ENCODE measurements around the gene BRD1. TPM values are rescaled to one million over a fixed set of nuclear protein-coding genes. Genes with fewer than 3 reads are reported as not detected.
"Not testable (repeated sequence)": the region's sequence is repeated elsewhere in the genome, so short reads cannot be mapped to it uniquely, and the experiment has no call there.

Gene BRD1
- total RNA-seq, 1 experiment from 2014 or later, result 11.6 TPM

GRCh38 chr22:49785046-49785521, 42.6 kb downstream of the BRD1 start:
- DNase-seq (ENCODE audit: low read depth), result no peak

- DNase-seq (ENCODE audit: low read depth), result no peak
These were observed 43.1 kb downstream of the BRD1 start for GRCh38 chr22:49784630-49784971.

GRCh38 chr22:49783926-49784629, 43.6 kb downstream of the BRD1 start:
- no peak for DNase-seq (ENCODE audit: low read depth)

- DNase-seq (ENCODE audit: low read depth), result no peak
These were observed 44.5 kb downstream of the BRD1 start for GRCh38 chr22:49783036-49783746.

GRCh38 chr22:49781886-49782285, 45.8 kb downstream of the BRD1 start:
- DNase-seq (ENCODE audit: low read depth), result not testable (repeated sequence)

GRCh38 chr22:49781289-49781782, 46.3 kb downstream of the BRD1 start:
- DNase-seq (ENCODE audit: low read depth), result no peak

- no peak for DNase-seq (ENCODE audit: low read depth)
These were observed 46.9 kb downstream of the BRD1 start for GRCh38 chr22:49780698-49781288.

- DNase-seq (ENCODE audit: low read depth), result no peak
These were observed 47.6 kb downstream of the BRD1 start for GRCh38 chr22:49779853-49780697.

GRCh38 chr22:49779211-49779610, 48.5 kb downstream of the BRD1 start:
- no peak for DNase-seq (ENCODE audit: low read depth)

GRCh38 chr22:49777569-49778249, 50.0 kb downstream of the BRD1 start:
- DNase-seq (ENCODE audit: low read depth), result no peak

GRCh38 chr22:49776891-49777290, 50.8 kb downstream of the BRD1 start:
- no peak for DNase-seq (ENCODE audit: low read depth)

- no peak for DNase-seq (ENCODE audit: low read depth)
These were observed 51.7 kb downstream of the BRD1 start for GRCh38 chr22:49775867-49776511.

- DNase-seq (ENCODE audit: low read depth), result no peak
These were observed 52.3 kb downstream of the BRD1 start for GRCh38 chr22:49775191-49775866.

GRCh38 chr22:49774499-49775151, 53.0 kb downstream of the BRD1 start:
- DNase-seq (ENCODE audit: low read depth), result no peak

GRCh38 chr22:49774046-49774445, 53.6 kb downstream of the BRD1 start:
- DNase-seq (ENCODE audit: low read depth), result no peak

GRCh38 chr22:49773531-49773930, 54.1 kb downstream of the BRD1 start:
- DNase-seq (ENCODE audit: low read depth), result no peak

GRCh38 chr22:49772692-49773091, 55.0 kb downstream of the BRD1 start:
- no peak for DNase-seq (ENCODE audit: low read depth)

- DNase-seq (ENCODE audit: low read depth), result no peak
These were observed 56.2 kb downstream of the BRD1 start for GRCh38 chr22:49771266-49772065.
